GM23338 (cell line): Measurements from ENCODE around the gene CLEC4G.

Source experiments
- CREB1 ChIP-seq: fragments of 250-450 bp; sonication (Bioruptor Pico); IDR thresholded peaks from 2 replicates; pipeline ENCODE4 v1.5.0; 2020; ENCODE audit warnings: low read depth, mild to moderate bottlenecking, moderate library complexity
- EZH2 ChIP-seq: fragments of 200-600 bp; sonication (generic); IDR thresholded peaks from one replicate; pipeline ENCODE4 v1.8.0; 2017; ENCODE audit warnings: antibody characterized with exemption, mild to moderate bottlenecking, low read depth; ENCODE audit not compliant: unreplicated experiment
- JUNB ChIP-seq: IDR thresholded peaks from one replicate; pipeline ENCODE4 v1.6.1; 2016; ENCODE audit warnings: antibody characterized with exemption; ENCODE audit not compliant: unreplicated experiment
- POLR2AphosphoS5 ChIP-seq: IDR thresholded peaks from 2 replicates; pipeline ENCODE4 v1.6.1; 2016; ENCODE audit warnings: antibody characterized with exemption, low read depth
- ZNF331 ChIP-seq: fragments of 250-450 bp; sonication (Bioruptor Pico); IDR thresholded peaks from 2 replicates; pipeline ENCODE4 v1.5.0; 2020; ENCODE audit warnings: low read depth, mild to moderate bottlenecking, moderate library complexity
- TF ChIP-seq, protein P1 (sequence below), 2 experiments: fragments of 200-600 bp in 1 of 2; sonication (generic) in 1 of 2; conservative IDR thresholded peaks; 2 replicates each; pipeline versions ENCODE4 v1.5.1 to v1.6.1; 2016 to 2017; ENCODE audit warnings: antibody characterized with exemption in 2 of 2, low read depth in 2 of 2, mild to moderate bottlenecking in 2 of 2, moderate library complexity in 1 of 2
- TF ChIP-seq, protein P2 (sequence below): IDR thresholded peaks from 2 replicates; pipeline ENCODE4 v1.6.1; 2016; ENCODE audit warnings: antibody characterized with exemption
- TF ChIP-seq, protein P3 (sequence below): IDR thresholded peaks from one replicate; pipeline ENCODE4 v1.6.1; 2018; ENCODE audit warnings: antibody characterized with exemption; ENCODE audit not compliant: unreplicated experiment

DNA sequence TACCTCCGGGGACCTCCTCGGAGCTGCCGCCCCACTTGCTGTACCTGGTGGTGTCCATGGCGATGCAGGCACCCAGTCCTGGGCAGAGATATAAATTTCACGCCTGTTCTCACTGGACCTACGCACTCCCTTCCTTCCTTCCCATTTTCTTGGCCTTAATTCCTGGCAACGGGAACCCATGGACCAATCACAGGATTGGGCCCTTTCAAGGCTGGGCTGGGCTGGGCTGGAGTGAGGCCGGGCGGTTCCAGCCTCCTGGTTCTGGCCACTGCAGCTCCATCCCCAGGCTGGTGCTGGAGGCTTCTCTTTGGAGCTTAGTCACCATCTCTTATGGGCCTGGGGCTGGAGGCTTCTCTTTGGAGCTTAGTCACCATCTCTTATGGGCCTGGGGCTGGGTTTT lies at the start of gene CLEC4G:
- TF ChIP-seq POLR2AphosphoS5 (no peak), EZH2 (no peak), ZNF331 (CRISPR knock-in tag) (no peak), JUNB (no peak), CREB1 (CRISPR knock-in tag) (no peak)
- TF ChIP-seq, protein P1, sequence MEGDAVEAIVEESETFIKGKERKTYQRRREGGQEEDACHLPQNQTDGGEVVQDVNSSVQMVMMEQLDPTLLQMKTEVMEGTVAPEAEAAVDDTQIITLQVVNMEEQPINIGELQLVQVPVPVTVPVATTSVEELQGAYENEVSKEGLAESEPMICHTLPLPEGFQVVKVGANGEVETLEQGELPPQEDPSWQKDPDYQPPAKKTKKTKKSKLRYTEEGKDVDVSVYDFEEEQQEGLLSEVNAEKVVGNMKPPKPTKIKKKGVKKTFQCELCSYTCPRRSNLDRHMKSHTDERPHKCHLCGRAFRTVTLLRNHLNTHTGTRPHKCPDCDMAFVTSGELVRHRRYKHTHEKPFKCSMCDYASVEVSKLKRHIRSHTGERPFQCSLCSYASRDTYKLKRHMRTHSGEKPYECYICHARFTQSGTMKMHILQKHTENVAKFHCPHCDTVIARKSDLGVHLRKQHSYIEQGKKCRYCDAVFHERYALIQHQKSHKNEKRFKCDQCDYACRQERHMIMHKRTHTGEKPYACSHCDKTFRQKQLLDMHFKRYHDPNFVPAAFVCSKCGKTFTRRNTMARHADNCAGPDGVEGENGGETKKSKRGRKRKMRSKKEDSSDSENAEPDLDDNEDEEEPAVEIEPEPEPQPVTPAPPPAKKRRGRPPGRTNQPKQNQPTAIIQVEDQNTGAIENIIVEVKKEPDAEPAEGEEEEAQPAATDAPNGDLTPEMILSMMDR (conservative IDR thresholded peaks at IDR 0.05; ENCODE audit: low read depth in 2 of 2): no peak
- TF ChIP-seq, protein P2, sequence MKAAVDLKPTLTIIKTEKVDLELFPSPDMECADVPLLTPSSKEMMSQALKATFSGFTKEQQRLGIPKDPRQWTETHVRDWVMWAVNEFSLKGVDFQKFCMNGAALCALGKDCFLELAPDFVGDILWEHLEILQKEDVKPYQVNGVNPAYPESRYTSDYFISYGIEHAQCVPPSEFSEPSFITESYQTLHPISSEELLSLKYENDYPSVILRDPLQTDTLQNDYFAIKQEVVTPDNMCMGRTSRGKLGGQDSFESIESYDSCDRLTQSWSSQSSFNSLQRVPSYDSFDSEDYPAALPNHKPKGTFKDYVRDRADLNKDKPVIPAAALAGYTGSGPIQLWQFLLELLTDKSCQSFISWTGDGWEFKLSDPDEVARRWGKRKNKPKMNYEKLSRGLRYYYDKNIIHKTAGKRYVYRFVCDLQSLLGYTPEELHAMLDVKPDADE: no peak
- TF ChIP-seq, protein P3, sequence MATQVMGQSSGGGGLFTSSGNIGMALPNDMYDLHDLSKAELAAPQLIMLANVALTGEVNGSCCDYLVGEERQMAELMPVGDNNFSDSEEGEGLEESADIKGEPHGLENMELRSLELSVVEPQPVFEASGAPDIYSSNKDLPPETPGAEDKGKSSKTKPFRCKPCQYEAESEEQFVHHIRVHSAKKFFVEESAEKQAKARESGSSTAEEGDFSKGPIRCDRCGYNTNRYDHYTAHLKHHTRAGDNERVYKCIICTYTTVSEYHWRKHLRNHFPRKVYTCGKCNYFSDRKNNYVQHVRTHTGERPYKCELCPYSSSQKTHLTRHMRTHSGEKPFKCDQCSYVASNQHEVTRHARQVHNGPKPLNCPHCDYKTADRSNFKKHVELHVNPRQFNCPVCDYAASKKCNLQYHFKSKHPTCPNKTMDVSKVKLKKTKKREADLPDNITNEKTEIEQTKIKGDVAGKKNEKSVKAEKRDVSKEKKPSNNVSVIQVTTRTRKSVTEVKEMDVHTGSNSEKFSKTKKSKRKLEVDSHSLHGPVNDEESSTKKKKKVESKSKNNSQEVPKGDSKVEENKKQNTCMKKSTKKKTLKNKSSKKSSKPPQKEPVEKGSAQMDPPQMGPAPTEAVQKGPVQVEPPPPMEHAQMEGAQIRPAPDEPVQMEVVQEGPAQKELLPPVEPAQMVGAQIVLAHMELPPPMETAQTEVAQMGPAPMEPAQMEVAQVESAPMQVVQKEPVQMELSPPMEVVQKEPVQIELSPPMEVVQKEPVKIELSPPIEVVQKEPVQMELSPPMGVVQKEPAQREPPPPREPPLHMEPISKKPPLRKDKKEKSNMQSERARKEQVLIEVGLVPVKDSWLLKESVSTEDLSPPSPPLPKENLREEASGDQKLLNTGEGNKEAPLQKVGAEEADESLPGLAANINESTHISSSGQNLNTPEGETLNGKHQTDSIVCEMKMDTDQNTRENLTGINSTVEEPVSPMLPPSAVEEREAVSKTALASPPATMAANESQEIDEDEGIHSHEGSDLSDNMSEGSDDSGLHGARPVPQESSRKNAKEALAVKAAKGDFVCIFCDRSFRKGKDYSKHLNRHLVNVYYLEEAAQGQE: no peak
